MM.1S (cell line): ENCODE results near the gene ADAMTS2.

Experiments used
- EZH2 ChIP-seq: fragments of 300-600 bp; sonication (generic); optimal IDR thresholded peaks from 2 replicates; pipeline ENCODE3; 2017; ENCODE audit warnings: low read depth, mild to moderate bottlenecking, antibody characterized with exemption, low read length, mixed read lengths
- EZH2phosphoT487 ChIP-seq: fragments of 300-600 bp; sonication (generic); IDR thresholded peaks from 2 replicates; pipeline ENCODE4 v1.6.1; 2018; ENCODE audit warnings: antibody characterized with exemption, low read length
- TF ChIP-seq, protein P1 (sequence below): fragments of 300-600 bp; sonication (generic); IDR thresholded peaks from 2 replicates; pipeline ENCODE4 v1.5.1; 2016; ENCODE audit warnings: antibody characterized with exemption, low read length, mixed read lengths

DNA sequence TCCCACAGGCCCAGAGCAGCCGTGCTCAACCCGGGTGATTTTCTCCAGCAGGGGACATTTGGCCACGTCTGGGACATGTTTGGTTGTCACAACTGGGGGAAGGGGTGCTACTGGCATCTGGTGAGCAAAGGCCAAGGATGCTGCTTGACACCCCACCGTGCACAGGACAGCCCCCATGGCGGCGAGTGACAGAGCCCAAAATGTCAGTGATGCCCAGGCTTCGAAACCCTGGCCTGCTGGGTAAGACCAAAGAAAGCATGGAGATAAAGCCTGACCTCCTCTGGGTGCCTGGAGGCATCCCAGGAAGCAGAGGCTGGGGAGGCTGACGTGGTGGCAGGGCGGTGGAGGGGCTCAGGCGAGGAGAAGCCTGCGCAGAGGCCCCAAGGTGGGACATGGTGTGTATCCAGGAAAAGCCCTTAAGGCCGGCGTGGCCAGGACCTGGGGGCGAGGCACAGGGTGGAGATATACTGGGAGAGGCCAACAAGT, 218.7 kb downstream of the ADAMTS2 start:
- TF ChIP-seq, protein P1, sequence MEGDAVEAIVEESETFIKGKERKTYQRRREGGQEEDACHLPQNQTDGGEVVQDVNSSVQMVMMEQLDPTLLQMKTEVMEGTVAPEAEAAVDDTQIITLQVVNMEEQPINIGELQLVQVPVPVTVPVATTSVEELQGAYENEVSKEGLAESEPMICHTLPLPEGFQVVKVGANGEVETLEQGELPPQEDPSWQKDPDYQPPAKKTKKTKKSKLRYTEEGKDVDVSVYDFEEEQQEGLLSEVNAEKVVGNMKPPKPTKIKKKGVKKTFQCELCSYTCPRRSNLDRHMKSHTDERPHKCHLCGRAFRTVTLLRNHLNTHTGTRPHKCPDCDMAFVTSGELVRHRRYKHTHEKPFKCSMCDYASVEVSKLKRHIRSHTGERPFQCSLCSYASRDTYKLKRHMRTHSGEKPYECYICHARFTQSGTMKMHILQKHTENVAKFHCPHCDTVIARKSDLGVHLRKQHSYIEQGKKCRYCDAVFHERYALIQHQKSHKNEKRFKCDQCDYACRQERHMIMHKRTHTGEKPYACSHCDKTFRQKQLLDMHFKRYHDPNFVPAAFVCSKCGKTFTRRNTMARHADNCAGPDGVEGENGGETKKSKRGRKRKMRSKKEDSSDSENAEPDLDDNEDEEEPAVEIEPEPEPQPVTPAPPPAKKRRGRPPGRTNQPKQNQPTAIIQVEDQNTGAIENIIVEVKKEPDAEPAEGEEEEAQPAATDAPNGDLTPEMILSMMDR: no peak
- TF ChIP-seq EZH2: no peak
- TF ChIP-seq EZH2phosphoT487: no peak
